GM23248 (cell line): ENCODE measurements around the gene TMEM120A. TPM values are rescaled to one million over a fixed set of nuclear protein-coding genes. Genes with fewer than 3 reads are reported as not detected.

Experiments
- DNase-seq: peaks from one replicate; pipeline ENCODE4 v3.0.0-alpha.2; 2015
- H2AFZ ChIP-seq: fragments of 200-600 bp; sonication (generic); 2 replicates; pipeline ENCODE4 v1.6.1; 2016; ENCODE audit warnings: antibody characterized with exemption
- H3F3A ChIP-seq: fragments of 200-600 bp; sonication (generic); 2 replicates; pipeline ENCODE4 v1.6.1; 2016; ENCODE audit warnings: mild to moderate bottlenecking, antibody characterized with exemption, mixed run types; ENCODE audit not compliant: insufficient read depth
- H3K27ac ChIP-seq: fragments of 200-600 bp; sonication (generic); 2 replicates; pipeline ENCODE4 v1.5.1; 2016; ENCODE audit warnings: mild to moderate bottlenecking
- H3K27me3 ChIP-seq: fragments of 200-600 bp; sonication (generic); replicated peaks from 2 replicates; pipeline ENCODE4 v1.6.1; 2016; ENCODE audit warnings: mild to moderate bottlenecking; ENCODE audit not compliant: insufficient read depth
- H3K36me3 ChIP-seq: fragments of 200-600 bp; sonication (generic); 2 replicates; pipeline ENCODE4 v1.6.1; 2016; ENCODE audit warnings: low read depth, mild to moderate bottlenecking
- H3K4me1 ChIP-seq: fragments of 200-600 bp; sonication (generic); 2 replicates; pipeline ENCODE4 v1.6.1; 2016; ENCODE audit warnings: mild to moderate bottlenecking; ENCODE audit not compliant: insufficient read depth
- H3K4me2 ChIP-seq: fragments of 200-600 bp; sonication (generic); one replicate; pipeline ENCODE4 v1.6.1; 2016; ENCODE audit warnings: mild to moderate bottlenecking; ENCODE audit not compliant: unreplicated experiment
- H3K4me3 ChIP-seq: fragments of 200-600 bp; sonication (generic); 2 replicates; pipeline ENCODE4 v1.5.1; 2016; ENCODE audit warnings: mild to moderate bottlenecking
- H3K79me2 ChIP-seq: fragments of 200-600 bp; sonication (generic); 2 replicates; pipeline ENCODE4 v1.6.1; 2016; ENCODE audit warnings: mild to moderate bottlenecking; ENCODE audit not compliant: insufficient read depth
- H3K9ac ChIP-seq: fragments of 200-600 bp; sonication (generic); 2 replicates; pipeline ENCODE4 v1.6.1; 2016; ENCODE audit warnings: mild to moderate bottlenecking
- H3K9me2 ChIP-seq: fragments of 200-600 bp; sonication (generic); 2 replicates; pipeline ENCODE4 v1.6.1; 2016; ENCODE audit warnings: mixed run types, mild to moderate bottlenecking, moderate library complexity; ENCODE audit not compliant: insufficient read depth
- H3K9me3 ChIP-seq: fragments of 200-600 bp; sonication (generic); one replicate; pipeline ENCODE4 v1.6.1; 2017; ENCODE audit warnings: low read depth
- H4K20me1 ChIP-seq: fragments of 200-600 bp; sonication (generic); 2 replicates; pipeline ENCODE4 v1.6.0; 2016; ENCODE audit not compliant: insufficient read depth
- EZH2 ChIP-seq: fragments of 200-600 bp; sonication (generic); IDR thresholded peaks from 2 replicates; pipeline ENCODE4 v1.6.1; 2018; ENCODE audit warnings: antibody characterized with exemption, mild to moderate bottlenecking; ENCODE audit not compliant: insufficient read depth, poor library complexity, severe bottlenecking
- EZH2phosphoT487 ChIP-seq: fragments of 200-600 bp; sonication (generic); IDR thresholded peaks from 2 replicates; pipeline ENCODE4 v1.6.1; 2018; ENCODE audit warnings: antibody characterized with exemption, moderate library complexity, mild to moderate bottlenecking, low read depth; ENCODE audit not compliant: insufficient read depth
- WGBS, 2 experiments: methylation state at CpG; one replicate each; pipeline ENCODE4 v1.1.6; 2015 to 2017; ENCODE audit warnings: low lambda C conversion rate in 2 of 2, low coverage in 1 of 2; ENCODE audit errors: missing lambda C conversion rate in 2 of 2; 5-methylcytosine and 5-hydroxymethylcytosine counted together
- in situ Hi-C: fragments of 300-500 bp; cut with MboI; formaldehyde crosslinking; loops from 2 replicates; pipeline ENCODE4 v1.15.0; 2020
- polyA plus RNA-seq: library from polyadenylated mRNA; unstranded; fragments of >200 nt; fragmentation: Nextera tagmentation; extraction: Ambion mirVana; gene quantifications from 2 replicates; pipeline ENCODE4 v1.2.1, GENCODE V29; 2016
- total RNA-seq: library from RNA; depleted of rRNA; stranded (reverse); fragments of >200 nt; shearing (Covaris generic); gene quantifications from 2 replicates; pipeline ENCODE4 v1.2.3, GENCODE V29; 2014

Gene TMEM120A
- total and polyA plus RNA-seq, 2 experiments from 2014 or later, result 25.1 to 46.9 TPM

GRCh38 chr7:75985009-75985517 lies 9.3 kb downstream of the TMEM120A start:
- no peaks in the 10 kb centered on the region for H3K79me2 ChIP-seq
- H3K9me2 ChIP-seq, result no peaks in the 10 kb centered on the region
- H3K27me3 ChIP-seq, result no peaks in the 10 kb centered on the region
- no peaks in the 10 kb centered on the region for H3K9me3 ChIP-seq
- no peak overlapping the region for H2AFZ ChIP-seq
- no peak overlapping the region for H3K4me2 ChIP-seq
- no peaks in the 10 kb centered on the region for H3K4me1 ChIP-seq
- TF ChIP-seq EZH2phosphoT487, result no peak
- TF ChIP-seq EZH2, result no peak
- H3K27ac ChIP-seq, result no peak overlapping the region
- no peak overlapping the region for H3K9ac ChIP-seq
- no peaks in the 10 kb centered on the region for H3K36me3 ChIP-seq
- H3K4me3 ChIP-seq, result no peak overlapping the region
- no peak for DNase-seq
- no peaks in the 10 kb centered on the region for H3F3A ChIP-seq
- no peaks in the 10 kb centered on the region for H4K20me1 ChIP-seq
- in situ Hi-C loops, result no loop called here
- WGBS, 2 experiments, result 83 to 85% methylated on average over 18 to 19 of the region's 21 CpGs

- Histone ChIP-seq H3K27ac (no peak overlapping the region), H2AFZ (no peak overlapping the region), H3K27me3 (no peaks in the 10 kb centered on the region), H3F3A (no peaks in the 10 kb centered on the region), H3K9ac (no peak overlapping the region), H3K4me1 (no peaks in the 10 kb centered on the region), H3K9me3 (no peaks in the 10 kb centered on the region), H4K20me1 (no peaks in the 10 kb centered on the region), H3K36me3 (no peaks in the 10 kb centered on the region), H3K4me3 (no peak overlapping the region), H3K9me2 (no peaks in the 10 kb centered on the region), H3K79me2 (no peaks in the 10 kb centered on the region), H3K4me2 (no peak overlapping the region)
- in situ Hi-C loops, result no loop called here
- DNase-seq, result no peak
- WGBS, 2 experiments, result 92 to 93% methylated on average over 32 to 43 of the region's 44 CpGs
- TF ChIP-seq EZH2phosphoT487, result no peak
- no peak for TF ChIP-seq EZH2
Observed at GRCh38 chr7:75984130-75985008, 10.0 kb downstream of the TMEM120A start.

- no peaks in the 10 kb centered on the region for H3K36me3 ChIP-seq
- in situ Hi-C loops, result no loop called here
- no peak for TF ChIP-seq EZH2phosphoT487
- TF ChIP-seq EZH2, result no peak
Observed at GRCh38 chr7:75983471-75984129, 10.8 kb downstream of the TMEM120A start.

GRCh38 chr7:75982306-75983064 lies 11.9 kb downstream of the TMEM120A start:
- H2AFZ ChIP-seq, result no peak overlapping the region
- no peaks in the 10 kb centered on the region for H3K9me2 ChIP-seq
- no peaks in the 10 kb centered on the region for H3K9me3 ChIP-seq
- no peaks in the 10 kb centered on the region for H3K27me3 ChIP-seq
- H4K20me1 ChIP-seq, result no peaks in the 10 kb centered on the region
- no peak overlapping the region for H3K27ac ChIP-seq
- no peaks in the 10 kb centered on the region for H3K4me1 ChIP-seq
- no peaks in the 10 kb centered on the region for H3F3A ChIP-seq
- WGBS, 2 experiments, result 83 to 85% methylated on average over 22 of the region's 22 CpGs
- TF ChIP-seq EZH2 (no peak), EZH2phosphoT487 (no peak)
- H3K9ac ChIP-seq, result no peak overlapping the region
- no peaks in the 10 kb centered on the region for H3K79me2 ChIP-seq
- DNase-seq, result no peak
- in situ Hi-C loops, result no loop called here
- no peak overlapping the region for H3K4me3 ChIP-seq
- H3K4me2 ChIP-seq, result no peak overlapping the region
- no peaks in the 10 kb centered on the region for H3K36me3 ChIP-seq

More at GRCh38 chr7:75983471-75984129, 10.8 kb downstream of the TMEM120A start:
- Histone ChIP-seq H3K79me2 (no peaks in the 10 kb centered on the region), H4K20me1 (no peaks in the 10 kb centered on the region), H3K9ac (no peak overlapping the region), H3F3A (no peaks in the 10 kb centered on the region), H3K4me3 (no peak overlapping the region), H3K27ac (no peak overlapping the region), H3K27me3 (no peaks in the 10 kb centered on the region), H3K4me2 (no peak overlapping the region), H3K4me1 (no peaks in the 10 kb centered on the region), H3K9me2 (no peaks in the 10 kb centered on the region), H2AFZ (no peak overlapping the region), H3K9me3 (no peaks in the 10 kb centered on the region)
- no peak for DNase-seq
- WGBS, 2 experiments, result 90% methylated on average over 26 of the region's 26 CpGs
